K562 (cell line): ENCODE data around the gene GPR32. TPM values are rescaled to one million over a fixed set of nuclear protein-coding genes. Genes with fewer than 3 reads are reported as not detected.
A peak's percentile ranks its signal among the peaks of the same experiment; 100 is the strongest.

Source experiments
- CTBP1 ChIP-seq: fragments of 450-650 bp; IDR thresholded peaks from 2 replicates; pipeline ENCODE4 v1.6.1; 2016; ENCODE audit warnings: borderline replicate concordance
- E2F3 ChIP-seq: fragments of 250-450 bp; sonication (Bioruptor Pico); IDR thresholded peaks from 2 replicates; pipeline ENCODE4 v1.4.0; 2020; ENCODE audit warnings: mild to moderate bottlenecking
- FUS ChIP-seq: fragments of 200-400 bp; formaldehyde crosslinking; optimal IDR thresholded peaks from 2 replicates; pipeline ENCODE3; 2017; ENCODE audit warnings: low read depth, low read length
- GABPB1 ChIP-seq: sonication (generic); formaldehyde crosslinking; IDR thresholded peaks from 2 replicates; pipeline ENCODE4 v1.8.0; 2022; ENCODE audit warnings: mild to moderate bottlenecking, missing genetic modification reagents
- HIVEP1 ChIP-seq: fragments of 250-450 bp; sonication (Bioruptor Pico); IDR thresholded peaks from 2 replicates; pipeline ENCODE4 v1.4.0; 2020; ENCODE audit warnings: mild to moderate bottlenecking
- IRF1 ChIP-seq: sonication (generic); formaldehyde crosslinking; IDR thresholded peaks from 2 replicates; pipeline ENCODE4 v1.8.0; 2022; ENCODE audit warnings: missing genetic modification reagents, mild to moderate bottlenecking, borderline replicate concordance
- JUN ChIP-seq, 2 experiments: sonication (generic) in 1 of 2; formaldehyde crosslinking in 1 of 2; IDR thresholded peaks; 2 replicates each; pipeline versions ENCODE4 v1.6.1 to v1.8.0; 2012 to 2022; ENCODE audit warnings: borderline replicate concordance in 2 of 2, mild to moderate bottlenecking in 2 of 2, improper control_type of control experiment in 1 of 2, low read depth in 1 of 2, low read length in 1 of 2, missing genetic modification reagents in 1 of 2
- LCOR ChIP-seq: sonication (generic); formaldehyde crosslinking; IDR thresholded peaks from 2 replicates; pipeline ENCODE4 v1.8.0; 2022; ENCODE audit warnings: mild to moderate bottlenecking, missing genetic modification reagents
- OTX1 ChIP-seq: fragments of 450-650 bp; formaldehyde crosslinking; IDR thresholded peaks from 2 replicates; pipeline ENCODE4 v1.4.0; 2022; ENCODE audit warnings: mild to moderate bottlenecking
- RBBP5 ChIP-seq: fragments of 200-600 bp; sonication (generic); IDR thresholded peaks from 2 replicates; pipeline ENCODE4 v1.6.1; 2012; ENCODE audit warnings: borderline replicate concordance, mild to moderate bottlenecking, low read length, control low read depth, inconsistent platforms; ENCODE audit not compliant: insufficient read depth, poor library complexity, severe bottlenecking
- ZNF583 ChIP-seq: fragments of 250-450 bp; sonication (Bioruptor Pico); IDR thresholded peaks from 2 replicates; pipeline ENCODE4 v1.4.0; 2020
- polyA plus RNA-seq, 8 experiments: library from polyadenylated mRNA; depleted of rRNA in 4 of 8; stranded (reverse) in 5 of 8; unstranded in 3 of 8; fragments of >200 nt; fragmentation: Nextera tagmentation in 2 of 8; fragmentation: Illumina TruSeq in 1 of 8; extraction: Ambion mirVana in 2 of 8; extraction: Trizol in 1 of 8; gene quantifications; 2 replicates each; pipeline versions ENCODE4 v1.2.1 to v1.2.3, GENCODE V29; 2011 to 2014; ENCODE audit warnings: inconsistent platforms in 1 of 8, missing spikeins in 1 of 8
- total RNA-seq, 7 experiments: library from RNA; depleted of rRNA in 6 of 7; stranded (reverse); fragments of >200 nt in 6 of 7; fragmentation: Illumina TruSeq in 2 of 7; extraction: Trizol in 2 of 7; gene quantifications; 2 replicates each; pipeline versions ENCODE4 v1.2.1 to v1.2.3, GENCODE V29; 2011 to 2021; ENCODE audit warnings: low replicate concordance in 1 of 7
- TF ChIP-seq, protein P1 (sequence below): fragments of 450-650 bp; formaldehyde crosslinking; IDR thresholded peaks from 2 replicates; pipeline ENCODE4 v1.4.0; 2020; ENCODE audit warnings: mild to moderate bottlenecking, moderate library complexity
- TF ChIP-seq, protein P2 (sequence below), 3 experiments: fragments of 200-800 bp in 1 of 3; sonication (Bioruptor generic) in 1 of 3; sonication (generic) in 1 of 3; formaldehyde crosslinking in 1 of 3; IDR thresholded peaks; 2 replicates each; pipeline versions ENCODE4 v1.6.1 to v1.8.0; 2016 to 2022; ENCODE audit warnings: mild to moderate bottlenecking in 2 of 3, missing compliant biosample characterization in 2 of 3, missing genetic modification characterization in 2 of 3, missing genetic modification reagents in 1 of 3
- TF ChIP-seq, protein P3 (sequence below), 2 experiments: IDR thresholded peaks; 2 replicates each; pipeline ENCODE4 v1.6.1; 2011; ENCODE audit warnings: borderline replicate concordance in 1 of 2, control low read depth in 1 of 2, low read depth in 1 of 2, low read length in 1 of 2, mild to moderate bottlenecking in 1 of 2, mixed read lengths in 1 of 2, moderate library complexity in 1 of 2; ENCODE audit not compliant: insufficient read depth in 1 of 2, insufficient read length in 1 of 2, poor library complexity in 1 of 2, severe bottlenecking in 1 of 2; ENCODE audit errors: extremely low read depth in 1 of 2

Gene GPR32
- total and polyA plus RNA-seq, 9 of the 15 experiments (the other 6 are each of a cell fraction or from before 2014, with no cell fraction given), result not detected

- TF ChIP-seq OTX1, result peak; percentile 60; the same call in 1 of the 2 replicates
- peak; percentile 31; the same call in 1 of the 2 replicates for TF ChIP-seq IRF1
- peak; percentile 58 for TF ChIP-seq GABPB1 (CRISPR knock-in tag)
- TF ChIP-seq E2F3, result peak; percentile 66; the same call in 1 of the 2 replicates
- peak; percentile 77 for TF ChIP-seq FUS
- 0 out of 2 replicates have a peak, but pooled peaks have one; percentile 80 for TF ChIP-seq CTBP1
- TF ChIP-seq, protein P1, sequence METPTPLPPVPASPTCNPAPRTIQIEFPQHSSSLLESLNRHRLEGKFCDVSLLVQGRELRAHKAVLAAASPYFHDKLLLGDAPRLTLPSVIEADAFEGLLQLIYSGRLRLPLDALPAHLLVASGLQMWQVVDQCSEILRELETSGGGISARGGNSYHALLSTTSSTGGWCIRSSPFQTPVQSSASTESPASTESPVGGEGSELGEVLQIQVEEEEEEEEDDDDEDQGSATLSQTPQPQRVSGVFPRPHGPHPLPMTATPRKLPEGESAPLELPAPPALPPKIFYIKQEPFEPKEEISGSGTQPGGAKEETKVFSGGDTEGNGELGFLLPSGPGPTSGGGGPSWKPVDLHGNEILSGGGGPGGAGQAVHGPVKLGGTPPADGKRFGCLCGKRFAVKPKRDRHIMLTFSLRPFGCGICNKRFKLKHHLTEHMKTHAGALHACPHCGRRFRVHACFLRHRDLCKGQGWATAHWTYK (CRISPR knock-in tag), result 0 out of 2 replicates have a peak, but pooled peaks have one; percentile 81
- TF ChIP-seq, protein P2, sequence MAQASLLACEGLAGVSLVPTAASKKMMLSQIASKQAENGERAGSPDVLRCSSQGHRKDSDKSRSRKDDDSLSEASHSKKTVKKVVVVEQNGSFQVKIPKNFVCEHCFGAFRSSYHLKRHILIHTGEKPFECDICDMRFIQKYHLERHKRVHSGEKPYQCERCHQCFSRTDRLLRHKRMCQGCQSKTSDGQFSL (CRISPR knock-in tag; IDR thresholded peaks at IDR 0.05), result peak; percentile 98
- TF ChIP-seq, protein P2 (tag; IDR thresholded peaks at IDR 0.05), result peak in 1 of 2 experiments; percentile 88; a peak in 2 of 4 replicates
- no peak for TF ChIP-seq RBBP5
- no peak for TF ChIP-seq JUN (IDR thresholded peaks at IDR 0.05; ENCODE audit: borderline replicate concordance, low read depth, low read length)
- TF ChIP-seq JUN (CRISPR knock-in tag; IDR thresholded peaks at IDR 0.05; ENCODE audit: borderline replicate concordance), result 0 out of 2 replicates have a peak, but pooled peaks have one; percentile 16
- peak; percentile 43; the same call in 1 of the 2 replicates for TF ChIP-seq LCOR (CRISPR knock-in tag)
- TF ChIP-seq ZNF583 (CRISPR knock-in tag), result 0 out of 2 replicates have a peak, but pooled peaks have one; percentile 19
- TF ChIP-seq, protein P3, sequence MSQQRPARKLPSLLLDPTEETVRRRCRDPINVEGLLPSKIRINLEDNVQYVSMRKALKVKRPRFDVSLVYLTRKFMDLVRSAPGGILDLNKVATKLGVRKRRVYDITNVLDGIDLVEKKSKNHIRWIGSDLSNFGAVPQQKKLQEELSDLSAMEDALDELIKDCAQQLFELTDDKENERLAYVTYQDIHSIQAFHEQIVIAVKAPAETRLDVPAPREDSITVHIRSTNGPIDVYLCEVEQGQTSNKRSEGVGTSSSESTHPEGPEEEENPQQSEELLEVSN (IDR thresholded peaks at IDR 0.05; ENCODE audit: borderline replicate concordance in 1 of 2, extremely low read depth in 1 of 2, insufficient read depth in 1 of 2, insufficient read length in 1 of 2, low read depth in 1 of 2, low read length in 1 of 2, poor library complexity in 1 of 2, severe bottlenecking in 1 of 2), result peak; percentile 80 to 87
- peak; percentile 45 for TF ChIP-seq HIVEP1
Measured at GRCh38 chr19:50723735-50724521, 46.3 kb upstream of the GPR32 start (continued).
